Stimulated activated CD4-positive, alpha-beta T cell treated with anti-CD3 and anti-CD28 coated beads, Interleukin-1b, Interleukin-23, amount 100 ng/mL, for 48 hours (primary cell): ENCODE results near the gene GLIPR2.
A peak's percentile ranks its signal among the peaks of the same experiment; 100 is the strongest.
"Not testable (repeated sequence)": the region's sequence is repeated elsewhere in the genome, so short reads cannot be mapped to it uniquely, and the experiment has no call there.

Experiments used
- DNase-seq: peaks from one replicate; pipeline ENCODE4 v3.0.0-alpha.2; 2020

GLIPR2 gene

GRCh38 chr9:36145970-36146369 lies 9.4 kb downstream of the GLIPR2 start:
- DNase-seq, result no peak

- no peak for DNase-seq
These were observed 10.1 kb downstream of the GLIPR2 start for GRCh38 chr9:36146651-36147050.

DNA sequence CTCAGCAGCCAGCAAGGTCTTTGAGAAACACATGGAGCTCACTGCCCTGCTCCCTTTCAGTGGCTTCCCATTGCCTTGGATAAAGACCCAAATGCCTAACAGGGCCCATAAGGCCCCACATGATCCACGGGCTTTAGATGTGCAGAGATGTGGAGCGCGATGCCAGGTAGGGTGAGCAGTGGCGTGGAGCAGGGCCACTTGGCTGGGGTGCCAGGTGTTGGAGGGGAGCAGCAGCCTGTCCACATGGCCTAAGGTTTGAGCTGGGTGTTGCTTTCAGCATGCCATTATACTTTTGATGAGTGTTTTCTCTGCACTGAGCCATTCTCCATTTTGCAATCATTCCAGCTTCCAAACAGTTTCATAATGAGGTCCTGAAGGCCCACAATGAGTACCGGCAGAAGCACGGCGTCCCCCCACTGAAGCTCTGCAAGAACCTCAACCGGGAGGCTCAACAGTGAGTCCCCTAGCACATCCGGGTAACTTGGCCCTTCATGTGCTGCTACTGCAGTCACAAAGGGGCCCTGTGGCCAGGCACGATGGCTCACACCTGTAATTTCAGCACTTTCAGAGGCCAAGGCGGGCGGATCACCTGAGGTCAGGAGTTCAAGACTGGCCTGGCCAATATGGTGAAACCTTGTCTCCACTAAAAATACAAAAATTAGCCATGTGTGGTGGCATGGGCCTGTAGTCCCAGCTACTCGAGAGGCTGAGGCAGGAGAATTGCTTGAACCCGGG lies 11.1 kb downstream of the GLIPR2 start:
- DNase-seq, result no peak

DNA sequence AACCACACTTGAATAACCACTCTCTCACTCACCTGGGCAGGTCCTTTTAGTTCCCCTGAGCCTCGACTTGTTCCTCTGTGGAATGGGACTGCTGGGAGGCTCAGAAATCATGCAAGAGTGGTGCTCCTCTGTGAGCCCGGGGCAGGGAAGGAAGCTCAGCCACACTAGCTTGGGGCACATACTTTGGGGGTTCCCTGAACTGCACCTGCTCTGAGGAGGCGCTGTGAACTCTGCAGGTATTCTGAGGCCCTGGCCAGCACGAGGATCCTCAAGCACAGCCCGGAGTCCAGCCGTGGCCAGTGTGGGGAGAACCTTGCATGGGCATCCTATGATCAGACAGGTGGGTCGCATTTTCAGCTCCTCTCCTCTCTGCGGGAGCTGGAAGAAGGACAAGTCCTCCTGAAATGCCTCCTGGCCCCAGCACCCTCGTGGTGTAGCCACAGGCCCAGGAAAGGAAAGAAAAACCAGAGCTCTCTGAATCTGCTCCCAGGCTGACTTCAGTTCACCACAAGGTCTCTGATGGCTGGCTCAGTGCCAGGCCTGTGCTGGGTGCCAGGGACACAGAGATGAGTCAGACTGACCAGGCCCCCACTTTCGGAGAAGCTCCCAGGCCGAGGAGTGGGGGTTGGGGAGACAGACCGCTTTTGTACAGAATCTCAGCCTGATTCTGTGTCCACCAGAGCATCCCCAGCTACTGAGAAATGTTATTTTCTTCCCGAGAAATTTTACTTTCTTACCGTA lies 11.9 kb downstream of the GLIPR2 start:
- DNase-seq, result peak; percentile 67

DNA sequence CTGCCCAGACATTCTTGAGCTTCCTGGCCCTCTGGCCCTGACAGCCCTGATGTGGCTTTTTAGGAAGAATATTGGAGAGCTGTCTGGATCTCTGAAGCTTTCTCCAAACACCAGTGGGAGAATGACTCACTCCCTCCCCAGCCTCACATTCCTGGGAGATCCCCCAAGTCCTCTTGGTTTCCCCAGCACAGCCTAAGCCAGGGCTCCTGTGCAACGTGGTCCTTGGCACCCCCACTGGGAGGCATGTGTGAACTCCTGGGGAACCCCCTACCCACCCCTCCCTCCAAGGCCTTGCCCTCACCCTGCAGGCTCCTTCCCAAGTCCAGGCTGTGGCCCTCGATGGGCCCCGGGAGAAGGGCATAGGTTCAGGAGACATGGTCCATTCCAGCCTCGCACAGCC lies 12.7 kb downstream of the GLIPR2 start:
- no peak for DNase-seq

DNA sequence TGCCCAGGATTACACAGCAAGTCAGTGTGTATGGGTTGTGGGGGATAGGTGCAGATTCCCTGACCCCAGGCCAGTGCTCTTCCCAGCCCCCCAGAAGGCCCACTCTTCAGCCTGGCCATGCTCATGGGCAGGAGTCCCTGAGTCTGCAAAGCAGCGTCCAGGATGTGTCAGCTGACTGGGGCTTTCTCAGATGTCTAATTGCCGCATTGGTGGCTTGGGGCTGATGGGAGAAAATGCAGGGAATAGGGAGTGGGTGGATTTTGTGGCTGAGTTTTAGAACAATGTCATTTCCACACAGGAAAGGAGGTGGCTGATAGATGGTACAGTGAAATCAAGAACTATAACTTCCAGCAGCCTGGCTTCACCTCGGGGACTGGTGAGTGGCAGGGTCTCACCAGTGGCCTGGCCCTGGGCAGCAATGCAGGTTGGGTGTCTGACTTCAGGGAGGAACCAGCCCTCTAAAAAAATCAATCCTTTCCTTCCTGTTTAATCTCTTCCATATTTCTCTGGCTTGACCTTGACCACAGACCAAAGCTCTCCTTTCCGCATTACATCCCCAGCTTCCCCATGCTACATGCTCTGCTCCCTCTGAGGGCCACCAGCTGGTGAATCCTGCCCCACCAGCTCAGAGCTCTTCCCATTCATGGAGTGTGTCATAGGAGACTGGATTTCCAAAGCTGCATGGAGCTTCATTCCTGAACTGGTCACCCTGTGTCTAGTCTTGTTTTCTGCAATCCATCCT lies 14.2 kb downstream of the GLIPR2 start:
- no peak for DNase-seq

- peak; percentile 89 for DNase-seq
These were observed 15.0 kb downstream of the GLIPR2 start for GRCh38 chr9:36151316-36152210.

- DNase-seq, result no peak
These were observed 16.4 kb downstream of the GLIPR2 start for GRCh38 chr9:36152741-36153438.

GRCh38 chr9:36153746-36154145 lies 17.2 kb downstream of the GLIPR2 start:
- DNase-seq, result no peak

- no peak for DNase-seq
These were observed 17.9 kb downstream of the GLIPR2 start for GRCh38 chr9:36154331-36154952.

DNA sequence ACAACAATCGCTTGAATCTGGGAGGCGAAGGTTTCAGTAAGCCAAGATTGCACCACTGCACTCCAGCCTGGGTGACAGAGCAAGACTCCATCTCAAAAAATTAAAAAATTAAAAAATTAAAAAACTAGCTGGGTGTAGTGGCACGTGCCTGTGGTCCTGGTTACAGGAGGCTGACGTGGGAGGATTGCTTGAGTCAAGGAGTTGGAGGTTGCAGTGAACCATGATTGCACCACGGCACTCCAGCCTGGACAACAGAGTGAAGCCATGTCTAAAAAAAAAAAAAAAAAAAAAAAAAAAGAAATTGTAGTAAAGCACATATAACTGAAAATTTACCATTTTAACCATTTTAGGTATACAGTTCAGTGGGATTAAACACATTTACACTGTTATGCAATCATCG lies 19.6 kb downstream of the GLIPR2 start:
- DNase-seq, result no peak

DNA sequence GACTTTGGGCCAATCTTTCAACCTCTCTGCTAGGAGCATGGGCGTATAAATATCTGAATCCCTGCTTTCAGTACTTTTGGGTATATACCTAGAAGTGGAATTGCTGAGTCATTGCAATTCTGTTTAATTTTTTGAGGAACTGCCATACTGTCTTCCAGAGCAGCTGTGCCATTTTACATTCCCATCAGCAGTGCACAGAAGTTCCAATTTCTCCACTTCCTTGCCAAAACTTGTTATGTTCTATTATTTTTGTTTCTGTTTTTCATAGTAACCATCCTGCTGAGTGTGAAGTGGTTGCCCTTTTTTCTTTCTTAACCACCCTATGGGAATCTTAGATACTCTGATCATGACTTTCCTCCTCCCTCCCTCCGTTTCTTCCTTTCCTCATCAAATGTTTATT lies 21.6 kb downstream of the GLIPR2 start:
- DNase-seq, result no peak

- DNase-seq, result no peak
These were observed 22.4 kb downstream of the GLIPR2 start for GRCh38 chr9:36158917-36159316.

DNA sequence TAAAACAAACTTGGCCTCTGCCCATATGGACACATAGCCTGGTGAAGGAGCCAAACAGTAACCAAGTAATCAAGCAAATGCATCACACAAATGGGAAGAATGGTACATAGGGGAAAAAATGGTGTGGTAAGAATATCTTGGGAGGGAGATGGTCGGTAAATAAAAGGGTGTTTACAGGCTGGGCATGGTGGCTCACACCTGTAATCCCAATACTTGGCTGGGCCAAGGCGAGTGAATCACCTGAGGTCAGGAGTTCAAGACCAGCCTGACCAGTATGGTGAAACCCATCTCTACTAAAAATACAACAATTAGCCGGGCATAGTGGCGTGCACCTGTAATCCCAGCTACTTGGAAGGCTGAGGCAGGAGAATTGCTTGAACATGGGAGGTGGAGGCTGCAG lies 23.0 kb downstream of the GLIPR2 start:
- DNase-seq, result not testable (repeated sequence)

DNA sequence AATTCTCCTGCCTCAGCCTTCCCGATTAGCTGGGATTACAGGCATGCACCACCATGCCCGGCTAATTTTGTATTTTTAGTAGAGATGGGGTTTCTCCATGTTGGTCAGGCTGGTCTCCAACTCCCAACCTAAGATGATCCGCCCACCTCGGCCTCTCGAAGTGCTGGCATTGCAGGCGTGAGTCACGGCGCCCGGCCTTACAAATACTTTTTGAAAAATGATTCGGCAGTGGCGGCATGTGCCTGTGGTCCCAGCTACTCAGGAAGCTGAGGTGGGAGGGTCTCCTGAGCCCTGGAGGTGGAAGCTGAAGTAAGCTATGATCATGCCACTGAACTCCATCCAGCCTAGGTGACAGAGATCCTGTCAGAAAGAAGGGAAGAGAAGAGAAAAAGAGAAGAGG lies 23.6 kb downstream of the GLIPR2 start:
- not testable (repeated sequence) for DNase-seq

GRCh38 chr9:36161187-36161586 lies 24.7 kb downstream of the GLIPR2 start:
- DNase-seq, result no peak

DNA sequence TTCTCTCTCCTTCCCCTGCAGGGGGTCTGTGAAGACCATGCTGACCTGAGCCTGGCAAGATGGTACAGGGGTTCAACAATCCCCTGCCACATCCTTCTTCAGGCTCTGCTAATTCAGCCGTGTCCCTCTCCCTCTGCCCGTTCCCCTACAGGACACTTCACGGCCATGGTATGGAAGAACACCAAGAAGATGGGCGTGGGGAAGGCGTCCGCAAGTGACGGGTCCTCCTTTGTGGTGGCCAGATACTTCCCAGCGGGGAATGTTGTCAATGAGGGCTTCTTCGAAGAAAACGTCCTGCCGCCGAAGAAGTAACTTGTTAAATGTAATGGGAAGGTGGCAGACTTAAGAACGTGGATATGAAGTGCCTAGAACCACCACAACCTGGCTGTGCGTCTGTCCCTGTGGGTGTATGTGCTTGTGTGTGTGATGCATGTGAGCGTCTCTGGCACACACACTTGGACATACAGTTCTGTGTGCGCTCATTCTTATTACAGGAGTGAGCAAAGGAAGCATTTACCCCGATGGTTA lies 25.7 kb downstream of the GLIPR2 start:
- DNase-seq, result no peak

GRCh38 chr9:36163049-36163785 lies 26.7 kb downstream of the GLIPR2 start:
- no peak for DNase-seq

DNA sequence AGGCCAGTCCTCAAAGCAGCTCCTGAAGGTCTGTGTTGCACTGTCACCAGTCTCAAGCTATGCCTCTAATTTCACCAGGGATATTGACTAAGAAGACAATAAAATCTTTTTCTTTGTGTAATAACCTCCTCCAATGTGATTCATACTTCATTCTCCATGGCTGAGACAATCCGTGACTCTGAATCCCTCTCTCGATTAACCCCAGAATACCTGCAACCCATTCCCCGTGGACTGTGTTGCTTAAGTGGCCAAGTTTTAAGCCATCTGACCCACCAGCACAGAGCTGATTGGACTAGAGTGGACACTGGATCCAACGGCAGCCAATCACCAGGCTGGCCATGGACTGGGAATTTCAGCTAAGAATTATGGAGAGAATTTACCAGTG lies 27.2 kb downstream of the GLIPR2 start:
- no peak for DNase-seq

GRCh38 chr9:36164372-36164771 lies 27.8 kb downstream of the GLIPR2 start:
- no peak for DNase-seq

GRCh38 chr9:36164989-36165388 lies 28.5 kb downstream of the GLIPR2 start:
- DNase-seq, result no peak
